Fibroblast of lung (primary cell): ENCODE results near the gene LRMDA. TPM values are rescaled to one million over a fixed set of nuclear protein-coding genes. Genes with fewer than 3 reads are reported as not detected.

Source experiments
- DNase-seq, 2 donors: peaks; one replicate each; pipeline versions ENCODE4 v3.0.0 to v3.0.0-alpha.2; 2010; ENCODE audit warnings: low read depth in 2 of 2
- H2AFZ ChIP-seq: 2 replicates; pipeline ENCODE4 v1.5.1; 2012; ENCODE audit warnings: low read length, control low read depth, inconsistent platforms
- H3K27ac ChIP-seq: 2 replicates; pipeline ENCODE4 v1.5.1; 2011; ENCODE audit warnings: low read length, control low read depth; ENCODE audit not compliant: insufficient read depth
- H3K27me3 ChIP-seq: 2 replicates; pipeline ENCODE4 v1.5.1; 2011; ENCODE audit warnings: mild to moderate bottlenecking, low read length; ENCODE audit not compliant: control insufficient read depth, insufficient read depth
- H3K36me3 ChIP-seq: 2 replicates; pipeline ENCODE4 v1.5.1; 2011; ENCODE audit warnings: low read length; ENCODE audit not compliant: control insufficient read depth, insufficient read depth
- H3K4me1 ChIP-seq: 2 replicates; pipeline ENCODE4 v1.5.1; 2011; ENCODE audit warnings: low read length; ENCODE audit not compliant: control insufficient read depth, insufficient read depth; ENCODE audit errors: extremely low read depth
- H3K4me2 ChIP-seq: 2 replicates; pipeline ENCODE4 v1.5.1; 2011; ENCODE audit warnings: low read length, control low read depth; ENCODE audit not compliant: insufficient read depth; ENCODE audit errors: extremely low read depth
- H3K4me3 ChIP-seq, 4 experiments: fragments of 200-600 bp in 1 of 4; sonication (generic) in 1 of 4; replicated peaks in 1 of 4; 2 replicates each; pipeline ENCODE4 v1.5.1; 2011 to 2016; ENCODE audit warnings: low read length in 4 of 4, low read depth in 3 of 4, mild to moderate bottlenecking in 3 of 4, control low read depth in 2 of 4, inconsistent platforms in 1 of 4, mixed read lengths in 1 of 4; ENCODE audit not compliant: insufficient read depth in 1 of 4; ENCODE audit errors: control extremely low read depth in 1 of 4
- H3K79me2 ChIP-seq: 2 replicates; pipeline ENCODE4 v1.5.1; 2012; ENCODE audit warnings: mild to moderate bottlenecking, low read length, inconsistent platforms; ENCODE audit not compliant: control insufficient read depth, insufficient read depth
- H3K9ac ChIP-seq: 2 replicates; pipeline ENCODE4 v1.5.1; 2011; ENCODE audit warnings: mild to moderate bottlenecking, low read length, control low read depth; ENCODE audit not compliant: insufficient read depth
- H3K9me3 ChIP-seq: 2 replicates; pipeline ENCODE4 v1.5.1; 2012; ENCODE audit warnings: low read depth, low read length; ENCODE audit not compliant: control insufficient read depth, insufficient read depth
- H4K20me1 ChIP-seq: 2 replicates; pipeline ENCODE4 v1.5.1; 2011; ENCODE audit warnings: low read length; ENCODE audit not compliant: control insufficient read depth, insufficient read depth; ENCODE audit errors: extremely low read depth
- CTCF ChIP-seq, 2 donors: IDR thresholded peaks in 1 of 2; conservative IDR thresholded peaks in 1 of 2; 1 replicate in 1 of 2; 2 replicates in 1 of 2; pipeline ENCODE4 v1.5.1; 2011 to 2012; ENCODE audit warnings: low read length in 2 of 2, control low read depth in 1 of 2, inconsistent platforms in 1 of 2, low read depth in 1 of 2, mild to moderate bottlenecking in 1 of 2
- EZH2 ChIP-seq: IDR thresholded peaks from 2 replicates; pipeline ENCODE4 v1.5.1; 2012; ENCODE audit warnings: low read length, control low read depth, mild to moderate bottlenecking; ENCODE audit errors: missing control alignments
- polyA plus RNA-seq, 2 donors: library from polyadenylated mRNA; depleted of rRNA in 1 of 2; stranded (reverse) in 1 of 2; unstranded in 1 of 2; fragments of >200 nt; gene quantifications; 2 replicates each; pipeline ENCODE4 v1.2.1, GENCODE V29; 2011 to 2012; ENCODE audit warnings: missing spikeins in 1 of 2
- total RNA-seq: library from RNA; depleted of rRNA; stranded (reverse); fragments of >200 nt; gene quantifications from 2 replicates; pipeline ENCODE4 v1.2.1, GENCODE V29; 2014

The LRMDA gene
- total and polyA plus RNA-seq, 2 donors (not counting 1 experiment from before 2014, with no cell fraction given): 1.7 to 2.0 TPM

- H3K36me3 ChIP-seq: no peaks in the 10 kb centered on the region
- H3K4me1 ChIP-seq: no peaks in the 10 kb centered on the region
- no peak overlapping the region for H3K4me3 ChIP-seq
- no peak overlapping the region for H3K4me2 ChIP-seq
- no peak for DNase-seq
- peaks cover 2% of the 10 kb centered on the region for H3K27me3 ChIP-seq
- H3K27ac ChIP-seq: no peak overlapping the region
- no peaks in the 10 kb centered on the region for H3K9me3 ChIP-seq
- H3K79me2 ChIP-seq: no peaks in the 10 kb centered on the region
- no peak overlapping the region for H3K9ac ChIP-seq
- H4K20me1 ChIP-seq: no peaks in the 10 kb centered on the region
- H2AFZ ChIP-seq: no peak overlapping the region
- TF ChIP-seq EZH2 (no peak), CTCF (conservative IDR thresholded peaks at IDR 0.05 in 1 of 2, IDR thresholded peaks at IDR 0.05 in 1 of 2; ENCODE audit: low read depth in 1 of 2, low read length in 2 of 2) (no peak)
These were observed 274.0 kb downstream of the LRMDA start for GRCh38 chr10:75705426-75705825.

- H3K36me3 ChIP-seq: no peaks in the 10 kb centered on the region
- H3K4me3 ChIP-seq: no peak overlapping the region
- no peaks in the 10 kb centered on the region for H3K4me1 ChIP-seq
- no peaks in the 10 kb centered on the region for H3K79me2 ChIP-seq
- no peaks in the 10 kb centered on the region for H3K9me3 ChIP-seq
- H3K27ac ChIP-seq: no peak overlapping the region
- no peak overlapping the region for H3K4me2 ChIP-seq
- TF ChIP-seq CTCF (conservative IDR thresholded peaks at IDR 0.05 in 1 of 2, IDR thresholded peaks at IDR 0.05 in 1 of 2; ENCODE audit: low read depth in 1 of 2, low read length in 2 of 2) (no peak), EZH2 (no peak)
- no peak for DNase-seq
- H2AFZ ChIP-seq: no peak overlapping the region
- H3K27me3 ChIP-seq: peaks cover 2% of the 10 kb centered on the region
- no peaks in the 10 kb centered on the region for H4K20me1 ChIP-seq
- no peak overlapping the region for H3K9ac ChIP-seq
These were observed 275.8 kb downstream of the LRMDA start for GRCh38 chr10:75707080-75707840.

GRCh38 chr10:75708060-75708459, 276.6 kb downstream of the LRMDA start:
- H3K9me3 ChIP-seq: no peaks in the 10 kb centered on the region
- no peak overlapping the region for H2AFZ ChIP-seq
- no peaks in the 10 kb centered on the region for H4K20me1 ChIP-seq
- H3K27me3 ChIP-seq: peaks cover 2% of the 10 kb centered on the region
- H3K4me2 ChIP-seq: no peak overlapping the region
- no peaks in the 10 kb centered on the region for H3K36me3 ChIP-seq
- H3K4me1 ChIP-seq: no peaks in the 10 kb centered on the region
- H3K27ac ChIP-seq: no peak overlapping the region
- H3K9ac ChIP-seq: no peak overlapping the region
- no peaks in the 10 kb centered on the region for H3K79me2 ChIP-seq
- DNase-seq: no peak
- no peak overlapping the region for H3K4me3 ChIP-seq
- TF ChIP-seq EZH2: no peak
- no peak for TF ChIP-seq CTCF (conservative IDR thresholded peaks at IDR 0.05 in 1 of 2, IDR thresholded peaks at IDR 0.05 in 1 of 2; ENCODE audit: low read depth in 1 of 2, low read length in 2 of 2)
